Stimulated activated CD8-positive, alpha-beta memory T cell treated with anti-CD3 and anti-CD28 coated beads, Interleukin-2, amount 100 ng/mL, for 1 hour (primary cell): ENCODE data around the gene RAB8A.
"Not testable (repeated sequence)": the region's sequence is repeated elsewhere in the genome, so short reads cannot be mapped to it uniquely, and the experiment has no call there.

Experiments used
- DNase-seq, 2 donors: peaks; one replicate each; pipeline ENCODE4 v3.0.0-alpha.2; 2020; ENCODE audit warnings: low read depth in 2 of 2

RAB8A gene

DNA sequence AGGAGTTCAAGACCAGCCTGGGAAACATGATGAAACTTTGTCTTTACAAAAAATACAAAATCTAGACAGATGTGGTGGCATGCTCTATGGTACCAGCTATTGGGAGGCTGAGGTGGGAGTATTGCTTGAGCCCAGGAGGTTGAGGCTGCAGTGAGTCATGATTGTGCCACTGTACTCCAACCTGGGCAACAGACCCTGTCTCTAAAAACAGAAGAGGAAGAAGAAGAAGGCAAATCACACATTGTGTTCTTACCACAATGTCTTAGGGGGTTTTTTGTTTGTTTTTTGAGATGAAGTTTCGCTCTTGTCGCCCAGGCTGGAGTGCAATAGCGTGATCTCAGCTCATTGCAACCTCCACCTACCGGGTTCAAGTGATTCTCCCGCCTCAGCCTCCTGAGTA is 67.2 kb downstream of the RAB8A start:
- not testable (repeated sequence) for DNase-seq

DNA sequence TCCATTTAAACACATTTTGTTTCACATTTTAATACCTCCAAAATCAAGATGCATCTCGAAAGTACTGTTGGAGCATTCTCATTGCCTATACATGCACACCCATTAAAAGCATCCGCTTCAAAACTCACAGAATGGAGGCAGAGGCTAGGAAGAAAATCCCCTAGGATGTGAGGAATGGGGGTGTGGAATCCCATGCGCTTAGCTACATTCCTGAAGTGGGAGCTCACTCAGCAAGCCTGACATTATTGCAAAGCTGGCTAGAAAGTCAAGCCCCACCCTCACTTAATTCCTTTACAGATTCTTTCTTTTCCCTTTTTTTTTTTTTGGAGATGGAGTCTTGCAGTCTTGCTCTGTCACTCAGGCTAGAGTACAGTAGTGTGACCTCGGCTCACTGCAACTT is 68.9 kb downstream of the RAB8A start:
- no peak for DNase-seq
